LNCaP clone FGC (cell line): Measurements from ENCODE around the gene CRABP1.

Experiments used
- DNase-seq: peaks from one replicate; pipeline ENCODE4 v3.0.0-alpha.2; 2011; ENCODE audit warnings: low read depth
- H3K4me3 ChIP-seq: 2 replicates; pipeline ENCODE4 v1.5.1; 2011; ENCODE audit warnings: mild to moderate bottlenecking, low read depth, low read length, control low read depth
- TF ChIP-seq, protein P1 (sequence below): IDR thresholded peaks from 2 replicates; pipeline ENCODE4 v1.5.1; 2012; ENCODE audit warnings: mild to moderate bottlenecking; ENCODE audit not compliant: control insufficient read depth, insufficient read depth; ENCODE audit errors: extremely low read depth

CRABP1 gene

DNA sequence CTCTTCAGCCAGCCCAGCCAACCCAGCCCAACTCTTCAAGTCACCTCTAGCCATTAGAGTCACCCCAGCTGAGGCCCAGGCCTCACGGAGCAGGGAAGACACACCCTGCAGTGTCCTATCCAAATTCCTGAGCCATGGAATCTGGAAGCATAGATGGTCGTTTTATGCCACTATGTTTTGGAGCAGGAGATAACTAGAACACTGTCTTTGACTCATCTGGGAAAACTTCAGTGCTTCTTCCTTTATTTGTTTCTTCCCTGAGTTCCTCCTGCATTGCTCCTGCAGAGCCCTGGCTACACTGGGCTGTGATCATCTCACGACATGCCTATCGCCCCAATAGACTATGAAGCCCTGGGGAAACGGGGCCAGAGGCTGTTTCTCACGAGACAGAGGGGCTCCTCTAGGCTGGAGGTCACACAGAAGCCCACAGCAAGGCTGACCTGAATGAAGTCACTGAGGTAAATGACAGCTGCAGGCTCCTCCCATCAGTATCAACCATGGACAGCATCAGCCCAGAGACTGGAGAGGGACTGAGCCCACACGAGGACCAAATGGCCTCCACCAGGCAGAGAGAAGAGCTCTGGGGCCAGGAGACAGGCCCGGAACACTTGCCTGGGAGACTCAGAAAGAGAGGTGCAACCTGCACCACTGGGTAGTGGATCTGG lies 22.7 kb downstream of the CRABP1 start:
- H3K4me3 ChIP-seq, result no peak overlapping the region
- TF ChIP-seq, protein P1, sequence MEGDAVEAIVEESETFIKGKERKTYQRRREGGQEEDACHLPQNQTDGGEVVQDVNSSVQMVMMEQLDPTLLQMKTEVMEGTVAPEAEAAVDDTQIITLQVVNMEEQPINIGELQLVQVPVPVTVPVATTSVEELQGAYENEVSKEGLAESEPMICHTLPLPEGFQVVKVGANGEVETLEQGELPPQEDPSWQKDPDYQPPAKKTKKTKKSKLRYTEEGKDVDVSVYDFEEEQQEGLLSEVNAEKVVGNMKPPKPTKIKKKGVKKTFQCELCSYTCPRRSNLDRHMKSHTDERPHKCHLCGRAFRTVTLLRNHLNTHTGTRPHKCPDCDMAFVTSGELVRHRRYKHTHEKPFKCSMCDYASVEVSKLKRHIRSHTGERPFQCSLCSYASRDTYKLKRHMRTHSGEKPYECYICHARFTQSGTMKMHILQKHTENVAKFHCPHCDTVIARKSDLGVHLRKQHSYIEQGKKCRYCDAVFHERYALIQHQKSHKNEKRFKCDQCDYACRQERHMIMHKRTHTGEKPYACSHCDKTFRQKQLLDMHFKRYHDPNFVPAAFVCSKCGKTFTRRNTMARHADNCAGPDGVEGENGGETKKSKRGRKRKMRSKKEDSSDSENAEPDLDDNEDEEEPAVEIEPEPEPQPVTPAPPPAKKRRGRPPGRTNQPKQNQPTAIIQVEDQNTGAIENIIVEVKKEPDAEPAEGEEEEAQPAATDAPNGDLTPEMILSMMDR, result no peak
- no peak for DNase-seq

GRCh38 chr15:78363381-78363734 lies 23.2 kb downstream of the CRABP1 start:
- H3K4me3 ChIP-seq, result no peak overlapping the region
- no peak for DNase-seq
- TF ChIP-seq, protein P1, result no peak

DNA sequence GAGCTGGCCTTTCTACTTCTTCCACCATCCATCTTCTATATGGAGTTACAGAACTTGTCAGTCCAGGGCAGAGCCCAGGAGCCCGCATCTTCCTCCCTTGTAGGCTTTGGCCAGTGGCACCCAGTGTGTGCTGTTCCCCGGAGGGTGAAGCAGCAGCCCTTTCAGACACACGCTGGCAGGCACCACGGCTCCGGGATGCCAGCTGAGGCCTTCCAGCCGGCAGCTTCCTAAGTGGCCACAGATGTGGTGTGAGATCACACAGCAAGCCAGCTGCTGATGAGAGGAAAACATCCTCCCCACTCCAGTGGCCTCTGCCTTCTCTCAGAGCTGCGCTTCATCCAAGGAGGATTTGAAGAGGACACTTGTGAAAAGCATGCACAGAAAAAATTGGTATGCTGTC lies 24.1 kb downstream of the CRABP1 start:
- no peak for DNase-seq

DNA sequence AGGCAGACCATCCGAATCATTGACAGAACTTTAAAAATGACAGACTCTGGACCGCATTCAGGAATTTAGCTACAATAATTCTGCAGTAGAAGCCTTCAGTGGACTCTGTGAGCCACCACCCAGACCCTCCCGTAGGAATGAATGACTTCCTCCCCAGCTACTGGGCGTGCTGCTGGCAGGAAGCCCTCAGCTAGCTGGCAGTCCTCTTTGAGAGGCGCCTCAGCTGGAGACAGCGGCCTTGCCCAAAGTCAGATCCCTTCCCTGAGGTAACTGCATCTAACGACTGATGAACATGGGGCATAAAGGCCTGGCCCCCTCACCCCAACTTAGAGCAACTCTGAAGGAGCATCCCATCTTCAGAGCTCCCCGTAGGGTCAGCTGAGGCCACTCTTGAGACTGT lies 25.8 kb downstream of the CRABP1 start:
- TF ChIP-seq, protein P1, result no peak
- DNase-seq, result no peak

More for the DNA sequence above, 24.1 kb downstream of the CRABP1 start:
- H3K4me3 ChIP-seq, result no peak overlapping the region
- TF ChIP-seq, protein P1, result no peak

DNA sequence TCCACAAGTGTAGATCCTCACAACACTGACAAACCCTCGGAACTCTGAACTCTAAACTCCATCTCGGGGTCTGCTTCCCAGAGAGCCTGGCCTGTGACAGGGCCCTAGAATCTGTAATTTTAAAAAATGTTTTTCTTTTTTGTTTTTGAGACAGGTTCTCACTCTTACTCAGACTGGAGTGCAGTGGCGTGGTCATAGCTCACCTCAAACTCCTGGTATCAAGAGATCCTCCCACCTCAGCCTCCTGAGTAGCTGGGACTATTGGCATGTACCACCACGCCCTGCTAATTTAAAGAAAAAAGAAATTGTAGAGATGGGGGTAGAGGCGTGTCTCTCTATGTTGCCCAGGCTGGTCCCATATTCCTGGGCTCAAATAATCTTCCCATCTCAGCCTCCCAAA lies 26.2 kb downstream of the CRABP1 start:
- TF ChIP-seq, protein P1, result no peak
- DNase-seq, result no peak
- H3K4me3 ChIP-seq, result no peak overlapping the region

More for the DNA sequence above, 25.8 kb downstream of the CRABP1 start:
- H3K4me3 ChIP-seq, result no peak overlapping the region

GRCh38 chr15:78368651-78369050 lies 28.5 kb downstream of the CRABP1 start:
- DNase-seq, result no peak

More at GRCh38 chr15:78368651-78369050, 28.5 kb downstream of the CRABP1 start:
- TF ChIP-seq, protein P1, result no peak
- no peak overlapping the region for H3K4me3 ChIP-seq
